Thyroid gland (tissue), 4 donors: ENCODE data around the gene ENSA. TPM values are rescaled to one million over a fixed set of nuclear protein-coding genes. Genes with fewer than 3 reads are reported as not detected.
A peak's percentile ranks its signal among the peaks of the same experiment; 100 is the strongest.
"Not testable (repeated sequence)": the region's sequence is repeated elsewhere in the genome, so short reads cannot be mapped to it uniquely, and the experiment has no call there.

Experiments
- DNase-seq, 2 donors: peaks; one replicate each; pipeline ENCODE4 v3.0.0-alpha.2; 2019
- H3K27ac ChIP-seq, 3 donors: fragments of 200-600 bp; sonication (generic); 1 replicate in 2 of 3; 2 replicates in 1 of 3; pipeline ENCODE4 v1.5.1; 2016 to 2019; ENCODE audit warnings: mild to moderate bottlenecking in 1 of 3, moderate library complexity in 1 of 3
- H3K27me3 ChIP-seq: fragments of 200-600 bp; sonication (generic); one replicate; pipeline ENCODE4 v1.5.1; 2019
- H3K36me3 ChIP-seq, 2 donors: fragments of 200-600 bp; sonication (generic); one replicate each; pipeline ENCODE4 v1.5.1; 2016 to 2019
- H3K4me1 ChIP-seq, 2 donors: fragments of 200-600 bp; sonication (generic); one replicate each; pipeline ENCODE4 v1.5.1; 2017 to 2019
- H3K4me3 ChIP-seq, 3 donors: fragments of 200-600 bp; sonication (generic); replicated peaks in 1 of 3; 1 replicate in 2 of 3; 2 replicates in 1 of 3; pipeline ENCODE4 v1.5.1; 2016; ENCODE audit warnings: mild to moderate bottlenecking in 1 of 3
- H3K9me3 ChIP-seq: fragments of 200-600 bp; sonication (generic); one replicate; pipeline ENCODE4 v1.5.1; 2017
- CTCF ChIP-seq, 6 experiments: fragments of 200-600 bp in 3 of 6; fragments of 450-650 bp in 3 of 6; sonication (generic) in 3 of 6; IDR thresholded peaks; one replicate each; pipeline ENCODE4 v1.5.1; 2016 to 2019; ENCODE audit warnings: antibody characterized with exemption in 6 of 6, mild to moderate bottlenecking in 2 of 6, inconsistent platforms in 1 of 6, moderate library complexity in 1 of 6
- POLR2A ChIP-seq, 2 donors: fragments of 450-650 bp; IDR thresholded peaks; one replicate each; pipeline ENCODE4 v1.6.1; 2017; ENCODE audit warnings: antibody characterized with exemption in 2 of 2, mild to moderate bottlenecking in 2 of 2, moderate library complexity in 1 of 2
- WGBS, 2 donors: methylation state at CpG; one replicate each; pipeline ENCODE4 v1.1.5; 2017; 5-methylcytosine and 5-hydroxymethylcytosine counted together
- intact Hi-C: fragments of 100-400 bp; cut with DNase I; formaldehyde crosslinking; loops from one replicate; pipeline ENCODE4 v1.15.1; 2023
- total RNA-seq, 4 donors: library from RNA; depleted of rRNA; stranded (reverse); fragments of >200 nt; gene quantifications; one replicate each; pipeline ENCODE4 v1.2.3, GENCODE V29; 2016

ENSA gene
- total RNA-seq, 4 donors from 2014 or later, result 183 to 292 (median 218) TPM

- WGBS, 2 donors, result 5 to 14% methylated on average over 1 of the region's 1 CpG
- no peak for DNase-seq
- peaks cover 42 to 68% of the 10 kb centered on the region in 2 donors for H3K36me3 ChIP-seq
- peak overlapping the region in 2 of 3 donors; percentile 92 to 98 for H3K4me3 ChIP-seq
- peak overlapping the region; percentile 99 to 100 (median 99) for H3K27ac ChIP-seq
- intact Hi-C loops, result no loop called here
- H3K27me3 ChIP-seq, result no peaks in the 10 kb centered on the region
- no peaks in the 10 kb centered on the region for H3K9me3 ChIP-seq
- H3K4me1 ChIP-seq, result peaks cover 55 to 56% of the 10 kb centered on the region in 2 donors
- no peak for TF ChIP-seq CTCF (IDR thresholded peaks at IDR 0.05)
- TF ChIP-seq POLR2A (IDR thresholded peaks at IDR 0.05), result no peak
These were observed 53.7 kb downstream of the ENSA start for GRCh38 chr1:150575518-150576366.

- TF ChIP-seq POLR2A (IDR thresholded peaks at IDR 0.05), result no peak
- no peak for TF ChIP-seq CTCF (IDR thresholded peaks at IDR 0.05)
- Histone ChIP-seq H3K4me1 (peaks cover 56 to 58% of the 10 kb centered on the region in 2 donors), H3K4me3 (peak overlapping the region in 1 of 3 donors; percentile 98), H3K27me3 (no peaks in the 10 kb centered on the region), H3K36me3 (peaks cover 42 to 68% of the 10 kb centered on the region in 2 donors), H3K9me3 (no peaks in the 10 kb centered on the region), H3K27ac (peak overlapping the region; percentile 99 to 100 (median 99))
- WGBS, 2 donors, result 51 to 62% methylated on average over 4 of the region's 4 CpGs
- DNase-seq, result no peak
- intact Hi-C loops, result no loop called here
These were observed 54.3 kb downstream of the ENSA start for GRCh38 chr1:150575072-150575489.

- DNase-seq, result no peak
- Histone ChIP-seq H3K4me1 (peaks cover 60 to 61% of the 10 kb centered on the region in 2 donors), H3K27me3 (no peaks in the 10 kb centered on the region), H3K4me3 (peak overlapping the region in 1 of 3 donors; percentile 98), H3K27ac (peak overlapping the region; percentile 99 to 100 (median 99)), H3K36me3 (peaks cover 42 to 68% of the 10 kb centered on the region in 2 donors), H3K9me3 (no peaks in the 10 kb centered on the region)
- TF ChIP-seq CTCF (IDR thresholded peaks at IDR 0.05) (no peak), POLR2A (IDR thresholded peaks at IDR 0.05) (peak in 1 of 2 donors; percentile 35)
- intact Hi-C loops, result no loop called here
- 57 to 65% methylated on average over 6 of the region's 6 CpGs for WGBS, 2 donors
These were observed 54.9 kb downstream of the ENSA start for GRCh38 chr1:150574260-150575071.

GRCh38 chr1:150573648-150574071, 55.8 kb downstream of the ENSA start:
- H3K9me3 ChIP-seq, H3K27me3 ChIP-seq, intact Hi-C loops: not testable (repeated sequence)
- Histone ChIP-seq H3K4me3 (peak overlapping the region in 1 of 3 donors; percentile 18), H3K36me3 (peaks cover 42 to 61% of the 10 kb centered on the region in 2 donors), H3K4me1 (peaks cover 68 to 69% of the 10 kb centered on the region in 2 donors), H3K27ac (peak overlapping the region; percentile 99 to 100 (median 99))
- WGBS, 2 donors, result 77 to 80% methylated on average over 13 of the region's 13 CpGs
- peak in 1 of 2 donors; percentile 3 for DNase-seq

GRCh38 chr1:150572918-150573647, 56.3 kb downstream of the ENSA start:
- DNase-seq, result peak in 1 of 2 donors; percentile 2
- WGBS, 2 donors, result 71% methylated on average over 4 of the region's 4 CpGs
- TF ChIP-seq POLR2A (IDR thresholded peaks at IDR 0.05) (no peak), CTCF (IDR thresholded peaks at IDR 0.05) (no peak)
- peak overlapping the region in 1 of 3 donors; percentile 18 for H3K4me3 ChIP-seq
- H3K27me3 ChIP-seq, result no peaks in the 10 kb centered on the region
- peak overlapping the region; percentile 99 to 100 (median 99) for H3K27ac ChIP-seq
- H3K9me3 ChIP-seq, result no peaks in the 10 kb centered on the region
- intact Hi-C loops, result no loop called here
- H3K36me3 ChIP-seq, result peaks cover 42 to 55% of the 10 kb centered on the region in 2 donors
- peaks cover 71 to 73% of the 10 kb centered on the region in 2 donors for H3K4me1 ChIP-seq
